Skin of body (tissue), 2 donors: ENCODE data around the gene CCDC179. TPM values are rescaled to one million over a fixed set of nuclear protein-coding genes. Genes with fewer than 3 reads are reported as not detected.

Source experiments
- DNase-seq: peaks from one replicate; lab custom pipeline; 2025; lab: John Stamatoyannopoulos, UW
- total RNA-seq: library from RNA; depleted of rRNA; stranded (reverse); fragments of >200 nt; gene quantifications from one replicate; pipeline ENCODE4 v1.2.3, GENCODE V29; 2014

Gene CCDC179
- total RNA-seq, 1 donor from 2014 or later: not detected

DNA sequence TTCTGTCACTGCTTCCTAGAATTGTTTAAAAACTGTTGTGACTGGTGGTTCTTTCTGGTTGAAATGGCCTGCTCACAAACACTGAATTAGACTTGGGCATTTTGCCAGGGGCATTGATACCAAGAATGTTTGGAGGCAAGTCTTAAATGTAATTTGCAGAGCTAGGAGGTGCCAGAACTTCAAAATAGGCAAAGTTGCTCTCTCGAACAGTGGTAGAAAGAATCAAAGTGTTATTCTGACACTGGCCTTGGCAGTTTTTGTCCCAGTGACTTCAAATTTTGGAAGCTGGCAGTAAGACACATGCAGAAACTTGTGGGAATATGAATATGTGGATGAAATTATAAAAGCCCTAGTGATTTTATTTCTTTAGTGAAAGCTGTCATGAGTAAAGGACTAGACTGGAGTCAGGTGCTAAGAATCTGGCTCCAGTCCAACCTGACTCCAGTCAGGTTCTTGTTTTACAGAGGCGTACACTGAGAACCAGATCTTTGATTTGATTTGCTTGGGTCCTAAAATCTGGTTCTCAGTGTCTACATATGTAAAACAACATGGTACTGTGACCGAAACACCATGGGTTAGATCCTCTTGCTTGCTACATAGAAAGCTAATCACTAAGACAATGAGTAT lies 51.6 kb downstream of the CCDC179 start:
- DNase-seq: peak; percentile 26

GRCh38 chr11:22807855-22808570 lies 52.3 kb downstream of the CCDC179 start:
- DNase-seq: no peak

- peak; percentile 3 for DNase-seq
These were observed 52.9 kb downstream of the CCDC179 start for GRCh38 chr11:22807391-22807790.

DNA sequence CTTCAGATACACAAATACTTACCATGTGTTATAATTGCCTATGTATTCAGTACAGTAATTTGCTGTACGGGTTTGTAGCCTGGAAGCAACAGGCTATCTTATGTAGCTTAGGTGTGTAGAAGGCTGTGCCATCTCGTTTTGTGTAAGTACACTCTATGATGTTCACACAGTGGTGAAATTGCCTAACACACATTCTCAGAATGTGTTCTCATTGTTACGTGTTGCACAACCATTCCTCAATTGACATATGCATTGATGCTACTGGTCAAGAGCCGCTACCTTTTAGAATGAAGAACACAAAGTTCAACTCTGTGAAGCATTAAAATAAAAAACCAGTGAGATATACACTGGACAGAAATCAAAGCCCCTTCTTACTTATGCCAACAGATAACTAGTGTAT lies 57.4 kb downstream of the CCDC179 start:
- no peak for DNase-seq

DNA sequence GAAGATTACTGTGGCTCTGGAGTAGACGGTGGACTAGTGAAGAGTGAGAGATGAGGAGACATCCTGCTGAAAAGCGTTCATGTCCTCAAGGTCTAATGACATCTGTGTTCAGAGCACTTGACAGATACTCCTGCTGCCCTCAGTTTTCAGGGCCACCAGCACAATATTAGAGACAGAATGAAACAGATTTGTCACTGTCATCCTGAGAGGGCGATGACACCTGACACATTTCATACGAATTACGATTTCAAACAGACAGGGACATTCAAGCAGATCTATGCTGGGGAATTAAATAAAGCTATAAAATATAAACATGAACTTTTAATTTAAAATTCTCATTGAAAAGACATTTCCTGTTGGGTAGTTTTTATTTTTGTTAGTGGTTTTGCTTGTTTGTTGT lies 59.8 kb downstream of the CCDC179 start:
- no peak for DNase-seq

- DNase-seq: no peak
These were observed 61.4 kb downstream of the CCDC179 start for GRCh38 chr11:22798901-22799300.

DNA sequence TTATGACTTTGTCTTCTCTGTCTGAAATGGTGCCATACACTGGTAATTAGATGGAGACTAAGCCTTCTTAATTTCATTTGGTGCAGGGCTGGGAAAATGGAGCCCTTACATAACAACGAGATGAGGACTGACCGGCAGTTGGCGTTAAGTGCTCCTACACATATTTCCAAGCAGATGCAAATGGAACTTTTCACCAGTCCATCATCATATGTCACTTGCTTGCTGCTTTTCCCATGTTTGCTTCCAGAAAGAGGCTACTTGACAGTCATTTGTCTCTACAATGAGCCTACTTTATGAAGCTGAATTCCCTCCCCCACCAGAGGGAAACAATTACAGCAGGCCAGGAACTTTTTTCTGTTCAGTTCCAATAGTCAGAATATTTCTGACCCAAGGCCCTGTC lies 63.2 kb downstream of the CCDC179 start:
- DNase-seq: no peak

Other genes with a start within 250 kb of the CCDC179 start
- 11.4 TPM for gene FANCF, start 234.7 kb downstream of the CCDC179 start, total RNA-seq
- gene GAS2, start 193.9 kb downstream of the CCDC179 start, total RNA-seq: 18.9 TPM
- gene SVIP, start 30.7 kb downstream of the CCDC179 start, total RNA-seq: 6.2 TPM